ENCODE results near the gene SKIDA1.

SKIDA1 gene

GRCh38 chr10:21515361-21516241 is 9.9 kb downstream of the SKIDA1 start:
- no peak for DNase-seq

- DNase-seq: no peak
These were observed 10.6 kb downstream of the SKIDA1 start for GRCh38 chr10:21514818-21515351.

DNA sequence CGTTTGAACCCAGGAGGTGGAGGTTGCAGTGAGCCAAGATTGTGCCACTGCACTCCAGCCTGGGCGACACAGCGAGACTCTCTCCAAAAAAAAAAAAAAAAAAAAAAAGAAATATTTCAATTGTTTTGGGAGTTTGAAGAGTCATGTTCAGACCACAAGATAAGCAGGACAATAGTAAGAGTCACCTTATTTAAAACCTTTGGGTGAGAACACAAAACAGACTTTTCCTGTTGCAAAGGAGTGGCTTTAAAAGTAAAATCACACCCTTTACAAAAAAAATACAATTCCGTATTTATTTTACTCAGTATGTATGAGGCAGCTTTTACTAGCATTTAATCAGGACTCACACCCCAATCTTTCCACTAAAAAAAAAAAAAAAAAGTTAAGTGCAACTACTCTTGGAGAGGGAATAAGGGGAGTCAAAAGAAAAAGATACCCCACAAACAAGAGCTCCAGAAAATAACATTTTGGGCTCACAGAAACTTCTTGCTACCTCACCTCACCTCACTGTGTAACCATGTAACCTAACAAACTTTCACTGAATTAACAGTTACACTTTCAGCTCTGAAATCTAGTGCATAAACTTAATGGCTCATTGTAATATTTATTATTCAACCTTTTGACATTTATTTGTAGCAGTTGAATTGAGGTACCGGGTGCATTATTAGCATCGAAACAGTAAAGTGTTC is 11.2 kb downstream of the SKIDA1 start:
- no peak for DNase-seq

DNA sequence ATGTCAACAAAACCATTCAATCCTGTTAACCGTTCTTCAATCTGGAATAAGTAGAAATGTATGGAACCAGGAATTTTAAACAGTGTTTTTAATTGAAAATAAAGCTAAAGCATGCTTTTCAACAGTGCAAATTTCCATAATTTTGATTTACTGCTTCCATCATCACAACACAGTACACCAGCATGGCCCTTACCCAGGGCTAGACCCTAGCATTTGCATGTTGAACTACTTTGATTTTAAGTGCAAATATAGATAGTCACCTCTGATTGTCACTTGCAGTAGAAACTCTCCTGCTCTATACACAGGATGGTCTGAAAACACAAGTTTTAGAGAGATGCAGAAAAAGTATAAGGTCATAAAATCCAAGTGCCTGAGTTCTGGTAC is 12.1 kb downstream of the SKIDA1 start:
- no peak for DNase-seq

- DNase-seq: no peak
These were observed 12.7 kb downstream of the SKIDA1 start for GRCh38 chr10:21512573-21513404.

DNA sequence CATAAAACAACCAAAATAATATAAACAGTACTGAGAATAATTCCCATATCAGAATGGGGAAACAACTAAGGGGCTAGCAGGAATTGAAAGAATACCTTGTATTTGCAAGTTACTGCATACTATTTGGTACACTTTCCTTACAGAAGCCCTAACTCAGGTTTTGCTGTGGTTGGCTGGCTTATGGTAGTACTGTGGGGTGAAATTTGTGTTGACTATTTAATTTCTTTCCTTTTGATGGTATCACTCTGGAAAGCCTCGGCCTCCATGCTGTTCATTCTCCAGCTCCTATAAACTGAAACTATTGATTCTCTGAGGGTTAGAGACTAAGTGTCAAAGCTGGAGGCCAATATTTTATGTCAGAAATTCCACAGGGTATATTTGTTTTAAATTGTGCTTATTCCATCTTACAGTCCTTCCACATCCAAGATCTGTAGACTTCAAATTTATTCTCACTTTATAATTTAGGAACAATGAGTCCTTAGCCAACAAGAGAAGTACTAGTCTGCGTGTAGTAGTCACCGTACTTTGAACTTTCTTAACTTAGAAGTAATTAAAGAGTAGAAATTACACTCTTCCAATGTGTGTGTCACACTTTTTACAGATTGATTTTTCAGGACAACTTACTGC is 13.4 kb downstream of the SKIDA1 start:
- no peak for DNase-seq

GRCh38 chr10:21511095-21511570 is 14.3 kb downstream of the SKIDA1 start:
- no peak for DNase-seq

DNA sequence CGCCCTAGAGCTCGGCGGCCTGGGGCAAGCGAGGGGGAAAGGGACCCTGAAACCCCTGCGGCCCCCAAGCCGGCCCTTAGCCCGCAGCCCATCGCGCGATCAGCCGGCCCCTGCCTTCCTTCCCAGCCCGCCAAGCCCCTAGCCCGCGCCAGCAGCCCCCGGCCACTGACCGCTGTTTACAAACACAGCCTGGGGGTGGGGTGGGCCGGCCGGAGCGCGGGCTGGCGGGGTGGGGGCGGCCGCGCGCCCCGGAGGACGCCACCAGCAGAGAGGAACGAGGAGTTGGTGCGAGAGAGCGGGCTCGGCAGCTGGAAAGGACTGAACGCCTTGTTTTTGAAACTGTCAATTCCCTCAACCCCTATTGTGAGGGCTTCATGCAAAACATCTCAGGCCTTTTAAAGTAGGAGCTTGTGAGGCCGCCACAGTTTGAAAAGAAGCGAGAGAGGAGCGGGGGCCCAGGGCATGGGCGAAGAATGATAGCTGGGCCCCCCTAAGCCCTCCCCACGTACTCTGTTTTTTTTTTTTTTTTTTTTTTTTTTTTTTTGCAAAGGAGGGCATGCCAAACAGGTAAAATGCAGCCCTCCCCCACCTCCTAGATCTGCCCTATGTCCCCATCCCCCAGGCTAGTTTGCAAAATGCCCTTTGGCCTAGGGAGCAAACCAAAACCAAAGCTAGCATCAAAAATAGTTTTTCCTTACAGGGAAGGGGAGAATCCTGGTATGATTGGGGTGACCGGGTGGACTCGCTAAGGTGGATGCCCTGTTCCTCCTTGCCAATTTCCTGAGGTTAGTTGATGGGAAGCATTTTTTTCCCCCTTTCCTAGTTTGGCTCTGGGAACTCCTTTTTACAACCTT is 15.0 kb downstream of the SKIDA1 start:
- no peak for DNase-seq

DNA sequence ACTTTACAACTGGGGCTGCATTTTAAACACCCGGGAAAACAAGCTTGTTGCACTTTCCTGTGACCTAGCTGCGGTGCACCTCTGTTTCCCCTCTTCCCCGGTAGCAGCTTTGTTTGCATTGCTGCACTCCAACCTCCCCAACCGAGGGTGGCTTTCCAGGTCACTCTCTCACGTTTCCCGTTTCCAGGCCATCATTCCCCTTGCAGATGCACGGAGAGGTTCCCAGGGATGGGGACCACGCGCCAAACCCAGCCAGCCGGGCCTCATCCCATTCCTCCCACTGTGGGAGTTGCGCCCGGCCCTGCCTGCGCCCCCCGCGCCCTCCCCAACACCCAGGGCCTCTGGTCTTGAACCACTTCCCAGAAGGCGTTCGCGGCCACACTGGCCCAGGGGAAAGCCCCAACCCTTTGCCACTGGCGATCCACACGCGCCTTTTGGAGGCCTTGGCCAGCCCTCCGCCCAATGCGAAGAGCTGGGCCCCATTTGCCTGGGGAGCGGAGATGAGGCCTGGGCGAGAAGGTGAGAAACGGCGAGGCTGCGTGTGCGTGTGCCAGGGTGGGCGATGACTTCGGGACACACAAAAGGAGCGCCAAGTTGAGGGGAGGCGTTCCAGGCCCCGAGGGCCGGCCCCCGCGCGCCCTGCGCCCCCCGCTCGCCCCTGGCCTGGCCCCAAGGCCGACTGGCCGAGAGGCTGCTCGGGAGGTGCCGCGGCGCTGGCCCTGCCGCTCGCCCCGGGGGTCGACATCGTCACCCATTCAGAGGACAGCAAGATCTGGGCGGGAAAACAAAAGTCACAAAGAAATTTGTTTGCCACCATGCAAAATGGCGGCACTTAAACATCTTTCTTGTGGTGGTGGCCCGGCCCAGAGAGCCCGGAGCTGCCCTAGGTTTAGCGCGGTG is 15.9 kb downstream of the SKIDA1 start:
- no peak for DNase-seq

GRCh38 chr10:21508706-21509331 is 16.7 kb downstream of the SKIDA1 start:
- DNase-seq: no peak

DNA sequence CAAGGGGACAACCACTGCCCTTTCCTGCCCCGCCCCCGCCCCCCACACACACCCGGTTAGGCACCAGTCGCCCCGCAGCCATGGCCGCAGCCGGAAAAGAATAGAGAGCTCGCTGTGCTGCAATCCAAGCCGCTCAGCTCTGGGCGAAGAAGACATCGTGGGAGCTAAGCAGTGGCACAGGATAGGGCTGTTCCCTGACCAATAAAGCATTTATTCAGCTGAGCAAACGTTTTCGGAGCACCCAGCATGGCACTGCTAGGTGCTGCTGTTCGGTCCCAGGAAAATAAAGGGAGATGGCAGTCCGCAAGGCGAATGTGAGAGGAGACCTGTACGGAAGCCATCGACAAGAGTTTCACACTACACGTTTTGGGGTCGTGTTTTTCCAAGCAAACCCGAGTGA is 18.3 kb downstream of the SKIDA1 start:
- DNase-seq: no peak

- DNase-seq: no peak
These were observed 19.1 kb downstream of the SKIDA1 start for GRCh38 chr10:21506351-21506750.

DNA sequence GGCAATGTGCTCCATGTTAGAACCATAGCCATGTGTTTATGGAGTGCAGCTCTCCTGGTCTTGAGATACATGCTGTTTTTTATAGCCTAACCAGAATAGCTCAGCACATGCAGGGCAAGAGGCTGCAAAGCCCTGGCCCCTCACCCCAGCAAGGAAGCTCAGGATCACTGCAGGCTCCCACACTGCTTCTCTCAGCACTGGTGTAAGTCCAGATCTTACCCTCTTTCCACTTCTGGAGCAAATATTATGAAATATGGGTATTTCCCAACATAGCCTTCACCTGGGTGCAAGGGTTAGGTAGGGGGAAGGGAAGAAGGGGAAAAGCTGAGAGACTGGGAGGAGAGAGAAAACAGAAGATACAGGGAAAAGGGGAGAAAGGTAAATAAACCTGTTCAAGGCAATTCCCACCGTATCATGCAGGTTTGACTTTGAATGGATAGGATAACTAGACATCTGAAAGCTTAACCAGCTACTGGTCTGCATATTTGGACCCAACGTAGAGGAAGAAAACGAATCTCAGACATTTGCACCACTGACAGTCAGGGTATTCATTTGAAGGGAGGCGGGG is 19.7 kb downstream of the SKIDA1 start:
- DNase-seq: no peak

- DNase-seq: no peak
These were observed 21.9 kb downstream of the SKIDA1 start for GRCh38 chr10:21503542-21503941.

DNA sequence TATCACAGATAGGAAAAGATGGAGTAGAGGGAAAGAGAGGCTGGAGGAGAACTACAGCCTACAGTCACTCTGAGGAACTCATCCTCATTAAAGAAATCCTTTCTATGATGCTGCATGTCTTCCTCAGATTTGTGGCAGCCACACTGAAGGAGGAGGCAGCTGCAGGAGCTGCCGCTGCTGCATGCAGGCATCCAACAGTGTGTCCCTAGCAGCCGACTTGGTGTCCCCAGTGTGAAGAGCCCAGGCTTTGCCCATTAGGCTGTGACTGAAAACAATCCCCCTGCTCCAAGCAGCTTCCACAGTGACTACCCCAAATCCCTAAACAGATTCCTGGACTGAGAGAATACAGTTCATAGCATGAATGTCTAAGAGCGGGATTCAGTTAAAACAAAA is 23.1 kb downstream of the SKIDA1 start:
- no peak for DNase-seq

- no peak for DNase-seq
These were observed 23.6 kb downstream of the SKIDA1 start for GRCh38 chr10:21501731-21502347.

DNA sequence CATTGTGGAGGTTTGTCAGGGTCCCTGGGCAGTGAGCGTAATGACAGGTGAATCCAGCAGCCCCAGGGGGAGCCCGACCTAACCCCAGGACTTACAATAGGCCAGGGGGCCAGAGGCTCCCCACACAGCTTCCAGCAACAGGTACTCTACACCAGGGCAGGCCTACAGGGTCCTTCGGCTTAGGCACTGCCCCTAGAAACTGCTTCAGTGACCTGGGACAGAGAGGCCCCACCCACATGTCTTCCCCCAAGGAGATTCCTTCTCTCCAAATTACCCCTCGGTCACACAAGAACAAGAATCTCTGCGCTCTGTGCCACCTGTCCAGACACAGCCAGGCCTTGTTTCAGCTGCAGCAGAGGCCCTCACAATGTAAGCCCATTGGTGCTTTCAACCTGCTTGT is 24.4 kb downstream of the SKIDA1 start:
- no peak for DNase-seq

GRCh38 chr10:21500578-21500910 is 24.9 kb downstream of the SKIDA1 start:
- DNase-seq: no peak

Data from fibroblast of upper back skin (primary cell).